K562 (cell line): Measurements from ENCODE around the gene LAPTM5. TPM values are rescaled to one million over a fixed set of nuclear protein-coding genes. Genes with fewer than 3 reads are reported as not detected.

Experiments used
- E2F1 ChIP-seq: sonication (generic); formaldehyde crosslinking; IDR thresholded peaks from 2 replicates; pipeline ENCODE4 v1.8.1; 2023; ENCODE audit warnings: mild to moderate bottlenecking, missing genetic modification reagents, moderate library complexity
- HCFC1 ChIP-seq: IDR thresholded peaks from 2 replicates; pipeline ENCODE4 v1.6.1; 2012; ENCODE audit warnings: low read depth, low read length, improper control_type of control experiment
- ILF3 ChIP-seq: fragments of 450-650 bp; IDR thresholded peaks from 2 replicates; pipeline ENCODE4 v1.6.1; 2018; ENCODE audit warnings: antibody characterized with exemption, mild to moderate bottlenecking, moderate library complexity, borderline replicate concordance
- LARP7 ChIP-seq: fragments of 450-650 bp; IDR thresholded peaks from 2 replicates; pipeline ENCODE4 v1.6.1; 2016
- NBN ChIP-seq: fragments of 450-650 bp; IDR thresholded peaks from 2 replicates; pipeline ENCODE4 v1.6.1; 2016; ENCODE audit warnings: low read depth, mild to moderate bottlenecking
- PYGO2 ChIP-seq: fragments of 450-650 bp; IDR thresholded peaks from 2 replicates; pipeline ENCODE4 v1.6.1; 2016; ENCODE audit warnings: mild to moderate bottlenecking, missing genetic modification characterization, moderate library complexity, missing compliant biosample characterization
- TBP ChIP-seq: optimal IDR thresholded peaks from 2 replicates; pipeline ENCODE3; 2011; ENCODE audit warnings: low read depth, low read length, improper control_type of control experiment
- TCF7L2 ChIP-seq: fragments of 150-350 bp; IDR thresholded peaks from 2 replicates; pipeline ENCODE4 v1.6.1; 2016; ENCODE audit warnings: low read depth, mild to moderate bottlenecking, low read length, moderate library complexity
- XRCC3 ChIP-seq: fragments of 450-650 bp; IDR thresholded peaks from 2 replicates; pipeline ENCODE4 v1.6.1; 2017; ENCODE audit warnings: mild to moderate bottlenecking, moderate library complexity
- XRCC5 ChIP-seq: fragments of 200-400 bp; formaldehyde crosslinking; IDR thresholded peaks from 2 replicates; pipeline ENCODE4 v1.6.1; 2017; ENCODE audit warnings: low read depth, mild to moderate bottlenecking, low read length
- ZBTB40 ChIP-seq, 2 experiments: fragments of 450-650 bp in 1 of 2; sonication (generic) in 1 of 2; formaldehyde crosslinking in 1 of 2; IDR thresholded peaks; 2 replicates each; pipeline versions ENCODE4 v1.7.1 to v1.9.0; 2016 to 2022; ENCODE audit warnings: inconsistent platforms in 1 of 2, mild to moderate bottlenecking in 1 of 2, missing genetic modification reagents in 1 of 2
- ZNF282 ChIP-seq: sonication (generic); formaldehyde crosslinking; IDR thresholded peaks from 2 replicates; pipeline ENCODE4 v1.8.1; 2023; ENCODE audit warnings: missing genetic modification reagents
- polyA plus RNA-seq, 8 experiments: library from polyadenylated mRNA; depleted of rRNA in 4 of 8; stranded (reverse) in 5 of 8; unstranded in 3 of 8; fragments of >200 nt; fragmentation: Nextera tagmentation in 2 of 8; fragmentation: Illumina TruSeq in 1 of 8; extraction: Ambion mirVana in 2 of 8; extraction: Trizol in 1 of 8; gene quantifications; 2 replicates each; pipeline versions ENCODE4 v1.2.1 to v1.2.3, GENCODE V29; 2011 to 2014; ENCODE audit warnings: inconsistent platforms in 1 of 8, missing spikeins in 1 of 8
- total RNA-seq, 7 experiments: library from RNA; depleted of rRNA in 6 of 7; stranded (reverse); fragments of >200 nt in 6 of 7; fragmentation: Illumina TruSeq in 2 of 7; extraction: Trizol in 2 of 7; gene quantifications; 2 replicates each; pipeline versions ENCODE4 v1.2.1 to v1.2.3, GENCODE V29; 2011 to 2021; ENCODE audit warnings: low replicate concordance in 1 of 7
- TF ChIP-seq, protein P1 (sequence below): fragments of 200-800 bp; sonication (Bioruptor generic); IDR thresholded peaks from 2 replicates; pipeline ENCODE4 v1.6.1; 2016; ENCODE audit warnings: missing genetic modification characterization, missing compliant biosample characterization

The LAPTM5 gene
- total and polyA plus RNA-seq, 9 of the 15 experiments (the other 6 are each of a cell fraction or from before 2014, with no cell fraction given) = 2.4 to 47.3 (median 20.3) TPM

GRCh38 chr1:30801771-30802198 lies 44.2 kb upstream of the LAPTM5 start (continued):
- TF ChIP-seq ZBTB40 (IDR thresholded peaks at IDR 0.05) (no peak), ZBTB40 (CRISPR knock-in tag; IDR thresholded peaks at IDR 0.05) (no peak), E2F1 (CRISPR knock-in tag) (no peak), XRCC3 (no peak), TBP (no peak), XRCC5 (peak; percentile 77), ZNF282 (CRISPR knock-in tag) (no peak), NBN (no peak), PYGO2 (tag) (no peak), LARP7 (no peak), HCFC1 (no peak), TCF7L2 (no peak), ILF3 (no peak)
- TF ChIP-seq, protein P1, sequence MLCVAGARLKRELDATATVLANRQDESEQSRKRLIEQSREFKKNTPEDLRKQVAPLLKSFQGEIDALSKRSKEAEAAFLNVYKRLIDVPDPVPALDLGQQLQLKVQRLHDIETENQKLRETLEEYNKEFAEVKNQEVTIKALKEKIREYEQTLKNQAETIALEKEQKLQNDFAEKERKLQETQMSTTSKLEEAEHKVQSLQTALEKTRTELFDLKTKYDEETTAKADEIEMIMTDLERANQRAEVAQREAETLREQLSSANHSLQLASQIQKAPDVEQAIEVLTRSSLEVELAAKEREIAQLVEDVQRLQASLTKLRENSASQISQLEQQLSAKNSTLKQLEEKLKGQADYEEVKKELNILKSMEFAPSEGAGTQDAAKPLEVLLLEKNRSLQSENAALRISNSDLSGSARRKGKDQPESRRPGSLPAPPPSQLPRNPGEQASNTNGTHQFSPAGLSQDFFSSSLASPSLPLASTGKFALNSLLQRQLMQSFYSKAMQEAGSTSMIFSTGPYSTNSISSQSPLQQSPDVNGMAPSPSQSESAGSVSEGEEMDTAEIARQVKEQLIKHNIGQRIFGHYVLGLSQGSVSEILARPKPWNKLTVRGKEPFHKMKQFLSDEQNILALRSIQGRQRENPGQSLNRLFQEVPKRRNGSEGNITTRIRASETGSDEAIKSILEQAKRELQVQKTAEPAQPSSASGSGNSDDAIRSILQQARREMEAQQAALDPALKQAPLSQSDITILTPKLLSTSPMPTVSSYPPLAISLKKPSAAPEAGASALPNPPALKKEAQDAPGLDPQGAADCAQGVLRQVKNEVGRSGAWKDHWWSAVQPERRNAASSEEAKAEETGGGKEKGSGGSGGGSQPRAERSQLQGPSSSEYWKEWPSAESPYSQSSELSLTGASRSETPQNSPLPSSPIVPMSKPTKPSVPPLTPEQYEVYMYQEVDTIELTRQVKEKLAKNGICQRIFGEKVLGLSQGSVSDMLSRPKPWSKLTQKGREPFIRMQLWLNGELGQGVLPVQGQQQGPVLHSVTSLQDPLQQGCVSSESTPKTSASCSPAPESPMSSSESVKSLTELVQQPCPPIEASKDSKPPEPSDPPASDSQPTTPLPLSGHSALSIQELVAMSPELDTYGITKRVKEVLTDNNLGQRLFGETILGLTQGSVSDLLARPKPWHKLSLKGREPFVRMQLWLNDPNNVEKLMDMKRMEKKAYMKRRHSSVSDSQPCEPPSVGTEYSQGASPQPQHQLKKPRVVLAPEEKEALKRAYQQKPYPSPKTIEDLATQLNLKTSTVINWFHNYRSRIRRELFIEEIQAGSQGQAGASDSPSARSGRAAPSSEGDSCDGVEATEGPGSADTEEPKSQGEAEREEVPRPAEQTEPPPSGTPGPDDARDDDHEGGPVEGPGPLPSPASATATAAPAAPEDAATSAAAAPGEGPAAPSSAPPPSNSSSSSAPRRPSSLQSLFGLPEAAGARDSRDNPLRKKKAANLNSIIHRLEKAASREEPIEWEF (CRISPR knock-in tag) = no peak
